H1 (cell line): ENCODE measurements around the gene CDH16. TPM values are rescaled to one million over a fixed set of nuclear protein-coding genes. Genes with fewer than 3 reads are reported as not detected.

Experiments
- CTCF ChIA-PET: fragments of 300-600 bp; sonication (Branson Sonifier 250); formaldehyde crosslinking; loops from one replicate; lab custom pipeline; 2021; ENCODE audit not compliant: partially characterized antibody; lab: Charles Lee
- POLR2A ChIA-PET: fragments of 300-600 bp; sonication (Branson Sonifier 250); formaldehyde crosslinking; loops from one replicate; lab custom pipeline; 2021; ENCODE audit warnings: inconsistent platforms; ENCODE audit not compliant: partially characterized antibody; lab: Charles Lee
- DNase-seq, 2 experiments: peaks; one replicate each; pipeline versions ENCODE4 v3.0.0 to v3.0.0-alpha.2; 2010 to 2022; ENCODE audit warnings: low spot score in 2 of 2, low read depth in 1 of 2, mixed read lengths in 1 of 2
- FAIRE-seq: peaks from 2 replicates; lab custom pipeline; 2011; peaks lifted over from hg19 to GRCh38; lab: Jason Lieb, UNC
- H2AFZ ChIP-seq: 2 replicates; pipeline ENCODE4 v1.8.1; 2012; ENCODE audit warnings: low read length, inconsistent platforms
- H2AK5ac ChIP-seq: 2 replicates; pipeline ENCODE4 v1.6.1; 2013; ENCODE audit warnings: low read depth, low read length
- H2BK120ac ChIP-seq: replicated peaks from 2 replicates; pipeline ENCODE3; 2013; ENCODE audit warnings: low read depth, low read length, inconsistent platforms
- H2BK12ac ChIP-seq: 2 replicates; pipeline ENCODE4 v1.6.1; 2013; ENCODE audit warnings: low read depth, low read length
- H2BK15ac ChIP-seq: 2 replicates; pipeline ENCODE4 v1.6.1; 2013; ENCODE audit warnings: low read length
- H2BK20ac ChIP-seq: 2 replicates; pipeline ENCODE4 v1.6.1; 2013; ENCODE audit warnings: low read length
- H2BK5ac ChIP-seq: 2 replicates; pipeline ENCODE4 v1.6.1; 2013; ENCODE audit warnings: low read depth, low read length
- H3K14ac ChIP-seq: 2 replicates; pipeline ENCODE4 v1.6.1; 2013; ENCODE audit warnings: inconsistent platforms; ENCODE audit not compliant: insufficient read length
- H3K18ac ChIP-seq: 2 replicates; pipeline ENCODE4 v1.6.1; 2013; ENCODE audit warnings: low read length; ENCODE audit errors: extremely low read depth
- H3K23ac ChIP-seq: 2 replicates; pipeline ENCODE4 v1.6.1; 2013; ENCODE audit warnings: inconsistent platforms; ENCODE audit not compliant: insufficient read length
- H3K23me2 ChIP-seq: 2 replicates; pipeline ENCODE4 v1.6.1; 2013; ENCODE audit warnings: low read depth, low read length
- H3K27ac ChIP-seq: 2 replicates; pipeline ENCODE4 v1.6.1; 2011; ENCODE audit warnings: low read depth, low read length, inconsistent platforms
- H3K27me3 ChIP-seq, 4 experiments: replicated peaks in 1 of 4; 1 replicate in 1 of 4; 2 replicates in 3 of 4; pipeline versions ENCODE4 v1.6.1 to v1.8.1; 2011 to 2013; ENCODE audit warnings: low read length in 3 of 4, mild to moderate bottlenecking in 3 of 4, inconsistent platforms in 2 of 4, mixed read lengths in 2 of 4, moderate library complexity in 1 of 4; ENCODE audit not compliant: control insufficient read depth in 3 of 4, insufficient read depth in 3 of 4; ENCODE audit errors: extremely low read depth in 1 of 4
- H3K36me3 ChIP-seq, 4 experiments: 2 replicates each; pipeline versions ENCODE4 v1.6.1 to v1.8.1; 2011 to 2013; ENCODE audit warnings: mild to moderate bottlenecking in 4 of 4, low read length in 3 of 4, moderate library complexity in 2 of 4, control low read depth in 1 of 4, inconsistent platforms in 1 of 4; ENCODE audit not compliant: insufficient read depth in 4 of 4, control insufficient read depth in 2 of 4
- H3K4ac ChIP-seq: replicated peaks from 2 replicates; pipeline ENCODE3; 2013; ENCODE audit warnings: low read length, low read depth, mixed read lengths, inconsistent platforms; ENCODE audit not compliant: insufficient read length
- H3K4me1 ChIP-seq, 4 experiments: replicated peaks in 1 of 4; 1 replicate in 1 of 4; 2 replicates in 3 of 4; pipeline versions ENCODE4 v1.6.1 to v1.8.1; 2011 to 2013; ENCODE audit warnings: low read length in 3 of 4, inconsistent platforms in 2 of 4, mixed read lengths in 1 of 4; ENCODE audit not compliant: insufficient read depth in 4 of 4, control insufficient read depth in 3 of 4
- H3K4me2 ChIP-seq, 2 experiments: 2 replicates each; pipeline versions ENCODE4 v1.6.1 to v1.8.1; 2011 to 2013; ENCODE audit warnings: low read depth in 2 of 2, low read length in 2 of 2, control low read depth in 1 of 2, inconsistent platforms in 1 of 2, mild to moderate bottlenecking in 1 of 2; ENCODE audit not compliant: insufficient read depth in 1 of 2
- H3K4me3 ChIP-seq, 4 experiments: fragments of 200-600, 300-600 bp in 1 of 4; sonication (generic), shearing (Covaris generic), sonication (Bioruptor Twin) in 1 of 4; 2 replicates each; pipeline versions ENCODE4 v1.5.1 to v1.8.1; 2011 to 2016; ENCODE audit warnings: low read length in 4 of 4, low read depth in 3 of 4, control low read depth in 2 of 4, inconsistent platforms in 2 of 4, mild to moderate bottlenecking in 2 of 4, mixed read lengths in 1 of 4, moderate library complexity in 1 of 4; ENCODE audit not compliant: insufficient read depth in 2 of 4; ENCODE audit errors: extremely low read depth in 1 of 4
- H3K56ac ChIP-seq: replicated peaks from 2 replicates; pipeline ENCODE3; 2013; ENCODE audit warnings: low read depth, mild to moderate bottlenecking, mixed read lengths, low read length, inconsistent platforms; ENCODE audit not compliant: insufficient read length
- H3K79me1 ChIP-seq: 2 replicates; pipeline ENCODE4 v1.6.1; 2013; ENCODE audit warnings: low read depth, low read length, control low read depth
- H3K79me2 ChIP-seq, 2 experiments: 2 replicates each; pipeline versions ENCODE4 v1.6.1 to v1.8.1; 2012 to 2013; ENCODE audit warnings: low read length in 2 of 2, mild to moderate bottlenecking in 2 of 2, inconsistent platforms in 1 of 2; ENCODE audit not compliant: insufficient read depth in 2 of 2, control insufficient read depth in 1 of 2
- H3K9ac ChIP-seq, 4 experiments: replicated peaks in 1 of 4; 1 replicate in 1 of 4; 2 replicates in 3 of 4; pipeline versions ENCODE4 v1.6.1 to v1.8.1; 2011 to 2013; ENCODE audit warnings: low read depth in 3 of 4, low read length in 3 of 4, control low read depth in 2 of 4, mild to moderate bottlenecking in 2 of 4, moderate library complexity in 2 of 4, inconsistent platforms in 1 of 4; ENCODE audit errors: extremely low read depth in 1 of 4
- H3K9me3 ChIP-seq, 2 experiments: 2 replicates each; pipeline versions ENCODE4 v1.6.1 to v1.8.1; 2012 to 2013; ENCODE audit warnings: mild to moderate bottlenecking in 2 of 2, moderate library complexity in 2 of 2, control low read depth in 1 of 2, inconsistent platforms in 1 of 2, low read depth in 1 of 2, low read length in 1 of 2, mixed read lengths in 1 of 2; ENCODE audit not compliant: insufficient read depth in 2 of 2
- H4K20me1 ChIP-seq, 2 experiments: replicated peaks in 1 of 2; 2 replicates each; pipeline versions ENCODE3 to v1.8.1; 2011 to 2013; ENCODE audit warnings: inconsistent platforms in 2 of 2, low read length in 2 of 2, mild to moderate bottlenecking in 1 of 2; ENCODE audit not compliant: insufficient read depth in 2 of 2, control insufficient read depth in 1 of 2
- H4K5ac ChIP-seq: 2 replicates; pipeline ENCODE4 v1.6.1; 2013; ENCODE audit warnings: low read length, low read depth, mixed read lengths, inconsistent platforms; ENCODE audit not compliant: insufficient read length
- H4K8ac ChIP-seq: 2 replicates; pipeline ENCODE4 v1.8.0; 2013; ENCODE audit warnings: mild to moderate bottlenecking, moderate library complexity, low read length, inconsistent platforms; ENCODE audit not compliant: insufficient read depth; ENCODE audit errors: extremely low read depth
- H4K91ac ChIP-seq: replicated peaks from 2 replicates; pipeline ENCODE3; 2013; ENCODE audit warnings: low read length, mixed read lengths, inconsistent platforms; ENCODE audit not compliant: insufficient read length
- BACH1 ChIP-seq: IDR thresholded peaks from 2 replicates; pipeline ENCODE4 v1.6.1; 2012; ENCODE audit warnings: low read length, improper control_type of control experiment
- CBX5 ChIP-seq: fragments of 300-800, 300-1000 bp; sonication (generic); IDR thresholded peaks from 2 replicates; pipeline ENCODE4 v1.7.1; 2016; ENCODE audit warnings: antibody characterized with exemption, low read length, low read depth
- CBX8 ChIP-seq: fragments of 300-800, 300-1000 bp; sonication (generic); IDR thresholded peaks from 2 replicates; pipeline ENCODE4 v1.7.1; 2016; ENCODE audit warnings: low read depth, low read length, borderline replicate concordance
- CEBPB ChIP-seq: IDR thresholded peaks from 2 replicates; pipeline ENCODE4 v1.6.1; 2012; ENCODE audit warnings: low read depth, low read length
- CHD2 ChIP-seq: IDR thresholded peaks from 2 replicates; pipeline ENCODE4 v1.6.1; 2012; ENCODE audit warnings: low read length, improper control_type of control experiment
- EP300 ChIP-seq, 2 experiments: IDR thresholded peaks; 1 replicate in 1 of 2; 2 replicates in 1 of 2; pipeline ENCODE4 v1.6.1; 2011 to 2012; ENCODE audit warnings: low read depth in 2 of 2, low read length in 2 of 2, mild to moderate bottlenecking in 2 of 2, borderline replicate concordance in 1 of 2, inconsistent platforms in 1 of 2, moderate library complexity in 1 of 2
- PHF8 ChIP-seq: fragments of 200-600 bp; sonication (generic); conservative IDR thresholded peaks from 2 replicates; pipeline ENCODE4 v1.7.1; 2012; ENCODE audit warnings: low read depth, mild to moderate bottlenecking, inconsistent platforms, low read length, moderate library complexity
- POLR2A ChIP-seq, 2 experiments: IDR thresholded peaks; 1 replicate in 1 of 2; 2 replicates in 1 of 2; pipeline ENCODE4 v1.6.1; 2011; ENCODE audit warnings: low read depth in 2 of 2, low read length in 2 of 2, mild to moderate bottlenecking in 2 of 2; ENCODE audit errors: control extremely low read depth in 1 of 2
- POLR2AphosphoS5 ChIP-seq: IDR thresholded peaks from 2 replicates; pipeline ENCODE4 v1.6.1; 2011; ENCODE audit warnings: low read depth, low read length
- RXRA ChIP-seq: IDR thresholded peaks from 2 replicates; pipeline ENCODE4 v1.6.1; 2011; ENCODE audit warnings: low read depth, mild to moderate bottlenecking, low read length, moderate library complexity; ENCODE audit not compliant: insufficient read depth
- WGBS, 2 experiments: shearing (Covaris generic) in 1 of 2; methylation state at CpG; one replicate each; pipeline versions ENCODE4 v1.1.6 to v1.1.7; 2013 to 2015; ENCODE audit warnings: low lambda C conversion rate in 2 of 2, mixed read lengths in 2 of 2, inconsistent platforms in 1 of 2, low coverage in 1 of 2, missing lambda C conversion rate in 1 of 2; ENCODE audit not compliant: insufficient replicate concordance in 2 of 2, insufficient coverage in 1 of 2, insufficient read length in 1 of 2; ENCODE audit errors: extremely low coverage in 1 of 2, missing lambda C conversion rate in 1 of 2; 5-methylcytosine and 5-hydroxymethylcytosine counted together
- polyA plus RNA-seq, 7 experiments: library from polyadenylated mRNA; depleted of rRNA in 3 of 7; stranded (reverse) in 5 of 7; unstranded in 2 of 7; fragments of >200 nt in 5 of 7; fragments of 200-250 nt in 2 of 7; gene quantifications; 1 replicate in 5 of 7; 2 replicates in 1 of 7; 4 replicates in 1 of 7; pipeline versions ENCODE4 v1.2.1 to v1.2.3, GENCODE V29; 2011 to 2013; ENCODE audit warnings: missing spikeins in 2 of 7, mixed read lengths in 2 of 7
- total RNA-seq: library from RNA; stranded (reverse); fragmentation: NEBNext Ultra II Directional; extraction: Animal tissue kit (Norgen Biotek cat#: 25700); gene quantifications from 2 replicates; pipeline ENCODE4 v1.2.1, GENCODE V29; 2021
- TF ChIP-seq, protein P1 (sequence below), 3 experiments: IDR thresholded peaks; 1 replicate in 2 of 3; 2 replicates in 1 of 3; pipeline versions ENCODE4 v1.5.1 to v1.6.1; 2011; ENCODE audit warnings: low read length in 3 of 3, mild to moderate bottlenecking in 3 of 3, inconsistent platforms in 2 of 3, low read depth in 1 of 3, moderate library complexity in 1 of 3; ENCODE audit not compliant: insufficient read depth in 1 of 3; ENCODE audit errors: control extremely low read depth in 1 of 3

The CDH16 gene
- total and polyA plus RNA-seq, 2 of the 8 experiments (the other 6 are each of a cell fraction or from before 2014, with no cell fraction given) = not detected

DNA sequence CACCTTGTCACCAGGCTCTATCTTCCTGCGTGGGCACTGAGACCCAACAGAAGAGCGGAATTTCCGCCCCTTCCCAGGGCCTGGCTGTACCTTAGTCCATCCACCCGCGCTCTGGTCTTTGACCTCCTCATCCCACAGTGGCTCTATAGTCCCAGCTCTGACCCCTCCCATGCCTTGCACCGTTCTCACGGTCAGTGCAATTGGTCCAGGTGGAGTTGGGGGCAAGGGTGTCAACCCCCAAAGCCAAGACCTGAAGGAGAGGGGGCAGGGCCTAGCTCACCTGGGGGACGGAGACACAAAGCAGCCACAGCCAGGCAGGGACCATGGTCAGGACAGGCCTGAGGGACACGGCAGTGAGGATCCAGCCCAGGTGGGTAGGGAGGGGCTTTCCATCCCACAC, 944 bp downstream of the CDH16 start:
- H3K79me1 ChIP-seq = no peaks in the 10 kb centered on the region
- no peak overlapping the region for H3K14ac ChIP-seq
- no peak overlapping the region for H2AFZ ChIP-seq
- TF ChIP-seq CBX8 (no peak), POLR2A (IDR thresholded peaks at IDR 0.05; ENCODE audit: control extremely low read depth in 1 of 2, low read depth in 2 of 2, low read length in 2 of 2) (no peak), EP300 (IDR thresholded peaks at IDR 0.05; ENCODE audit: borderline replicate concordance in 1 of 2, low read depth in 2 of 2, low read length in 2 of 2) (no peak), RXRA (no peak), POLR2AphosphoS5 (no peak), CEBPB (no peak), CBX5 (no peak), PHF8 (no peak), CHD2 (no peak), BACH1 (no peak)
- TF ChIP-seq, protein P1, sequence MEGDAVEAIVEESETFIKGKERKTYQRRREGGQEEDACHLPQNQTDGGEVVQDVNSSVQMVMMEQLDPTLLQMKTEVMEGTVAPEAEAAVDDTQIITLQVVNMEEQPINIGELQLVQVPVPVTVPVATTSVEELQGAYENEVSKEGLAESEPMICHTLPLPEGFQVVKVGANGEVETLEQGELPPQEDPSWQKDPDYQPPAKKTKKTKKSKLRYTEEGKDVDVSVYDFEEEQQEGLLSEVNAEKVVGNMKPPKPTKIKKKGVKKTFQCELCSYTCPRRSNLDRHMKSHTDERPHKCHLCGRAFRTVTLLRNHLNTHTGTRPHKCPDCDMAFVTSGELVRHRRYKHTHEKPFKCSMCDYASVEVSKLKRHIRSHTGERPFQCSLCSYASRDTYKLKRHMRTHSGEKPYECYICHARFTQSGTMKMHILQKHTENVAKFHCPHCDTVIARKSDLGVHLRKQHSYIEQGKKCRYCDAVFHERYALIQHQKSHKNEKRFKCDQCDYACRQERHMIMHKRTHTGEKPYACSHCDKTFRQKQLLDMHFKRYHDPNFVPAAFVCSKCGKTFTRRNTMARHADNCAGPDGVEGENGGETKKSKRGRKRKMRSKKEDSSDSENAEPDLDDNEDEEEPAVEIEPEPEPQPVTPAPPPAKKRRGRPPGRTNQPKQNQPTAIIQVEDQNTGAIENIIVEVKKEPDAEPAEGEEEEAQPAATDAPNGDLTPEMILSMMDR (IDR thresholded peaks at IDR 0.05; ENCODE audit: control extremely low read depth in 1 of 3, insufficient read depth in 1 of 3, low read depth in 1 of 3, low read length in 3 of 3) = no peak
- no peak overlapping the region for H4K5ac ChIP-seq
- no peaks in the 10 kb centered on the region for H3K79me2 ChIP-seq
- FAIRE-seq (no peak), DNase-seq (no peak)
- H3K18ac ChIP-seq = no peak overlapping the region
- H4K8ac ChIP-seq = no peak overlapping the region
- ChIA-PET POLR2A (interaction anchor here (1.7 kb wide), 1 partner anchor 18 kb away, joined by 5 read pairs; no protein-coding TSS in a partner anchor), CTCF (interaction anchor here (0.6 to 42.0 kb wide), 9 partner anchors 2 to 262 kb away, joined by 3 to 1009 read pairs (median 3); partner anchors contain the start of genes CDH16, CES3, PDP2 and RRAD)
- H3K27me3 ChIP-seq = peaks cover 0 to 5% (median 2%) of the 10 kb centered on the region in 4 experiments; a peak in 5 of 7 replicates
- no peak overlapping the region for H3K4me3 ChIP-seq
- no peak overlapping the region for H3K4ac ChIP-seq
- no peak overlapping the region for H3K23ac ChIP-seq
- H2BK5ac ChIP-seq = no peak overlapping the region
- H3K56ac ChIP-seq = no peak overlapping the region
- peaks cover 0 to 5% of the 10 kb centered on the region in 2 experiments for H4K20me1 ChIP-seq
- no peaks in the 10 kb centered on the region for H3K9me3 ChIP-seq
- no peak overlapping the region for H2BK120ac ChIP-seq
- H4K91ac ChIP-seq = no peak overlapping the region
- no peak overlapping the region for H2BK12ac ChIP-seq
- no peaks in the 10 kb centered on the region; a peak in 1 of 7 replicates for H3K4me1 ChIP-seq
- H3K23me2 ChIP-seq = peaks cover 3% of the 10 kb centered on the region; the same call in 1 of the 2 replicates
- 74% methylated on average over 7 of the region's 9 CpGs; no CpG with 5 or more reads in 1 of the 2 experiments for whole genome bisulfite sequencing, 2 experiments
- H3K36me3 ChIP-seq = no peaks in the 10 kb centered on the region
- H3K4me2 ChIP-seq = no peak overlapping the region
- H2BK15ac ChIP-seq = no peak overlapping the region
- H2AK5ac ChIP-seq = no peak overlapping the region
- H2BK20ac ChIP-seq = no peak overlapping the region
- no peak overlapping the region for H3K27ac ChIP-seq
- no peak overlapping the region; a peak in 2 of 7 replicates for H3K9ac ChIP-seq
